LNCAP (cell line): ENCODE data around the gene LINC01488.

Experiments
- TF ChIP-seq, protein P1 (sequence below): fragments of 450-650 bp; IDR thresholded peaks from 2 replicates; pipeline ENCODE4 v1.5.1; 2017; ENCODE audit warnings: mild to moderate bottlenecking

LINC01488 gene

DNA sequence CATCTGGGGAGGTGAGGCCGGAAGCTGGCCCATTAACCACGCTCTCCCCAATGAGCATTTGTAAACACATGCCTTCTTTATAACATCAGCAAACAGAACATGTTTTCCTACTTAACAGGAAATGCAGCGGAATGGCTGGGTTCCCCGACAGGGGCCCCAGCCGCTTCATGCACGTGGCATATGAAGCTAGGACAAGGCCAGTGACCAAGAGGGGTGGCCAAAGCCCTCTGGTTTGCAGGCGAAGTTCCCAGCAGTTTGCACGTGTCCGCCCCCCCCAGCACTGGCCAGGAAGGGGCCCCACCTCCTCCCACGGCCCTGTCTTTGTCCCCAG, 38.7 kb upstream of the LINC01488 start:
- TF ChIP-seq, protein P1, sequence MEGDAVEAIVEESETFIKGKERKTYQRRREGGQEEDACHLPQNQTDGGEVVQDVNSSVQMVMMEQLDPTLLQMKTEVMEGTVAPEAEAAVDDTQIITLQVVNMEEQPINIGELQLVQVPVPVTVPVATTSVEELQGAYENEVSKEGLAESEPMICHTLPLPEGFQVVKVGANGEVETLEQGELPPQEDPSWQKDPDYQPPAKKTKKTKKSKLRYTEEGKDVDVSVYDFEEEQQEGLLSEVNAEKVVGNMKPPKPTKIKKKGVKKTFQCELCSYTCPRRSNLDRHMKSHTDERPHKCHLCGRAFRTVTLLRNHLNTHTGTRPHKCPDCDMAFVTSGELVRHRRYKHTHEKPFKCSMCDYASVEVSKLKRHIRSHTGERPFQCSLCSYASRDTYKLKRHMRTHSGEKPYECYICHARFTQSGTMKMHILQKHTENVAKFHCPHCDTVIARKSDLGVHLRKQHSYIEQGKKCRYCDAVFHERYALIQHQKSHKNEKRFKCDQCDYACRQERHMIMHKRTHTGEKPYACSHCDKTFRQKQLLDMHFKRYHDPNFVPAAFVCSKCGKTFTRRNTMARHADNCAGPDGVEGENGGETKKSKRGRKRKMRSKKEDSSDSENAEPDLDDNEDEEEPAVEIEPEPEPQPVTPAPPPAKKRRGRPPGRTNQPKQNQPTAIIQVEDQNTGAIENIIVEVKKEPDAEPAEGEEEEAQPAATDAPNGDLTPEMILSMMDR, result no peak

DNA sequence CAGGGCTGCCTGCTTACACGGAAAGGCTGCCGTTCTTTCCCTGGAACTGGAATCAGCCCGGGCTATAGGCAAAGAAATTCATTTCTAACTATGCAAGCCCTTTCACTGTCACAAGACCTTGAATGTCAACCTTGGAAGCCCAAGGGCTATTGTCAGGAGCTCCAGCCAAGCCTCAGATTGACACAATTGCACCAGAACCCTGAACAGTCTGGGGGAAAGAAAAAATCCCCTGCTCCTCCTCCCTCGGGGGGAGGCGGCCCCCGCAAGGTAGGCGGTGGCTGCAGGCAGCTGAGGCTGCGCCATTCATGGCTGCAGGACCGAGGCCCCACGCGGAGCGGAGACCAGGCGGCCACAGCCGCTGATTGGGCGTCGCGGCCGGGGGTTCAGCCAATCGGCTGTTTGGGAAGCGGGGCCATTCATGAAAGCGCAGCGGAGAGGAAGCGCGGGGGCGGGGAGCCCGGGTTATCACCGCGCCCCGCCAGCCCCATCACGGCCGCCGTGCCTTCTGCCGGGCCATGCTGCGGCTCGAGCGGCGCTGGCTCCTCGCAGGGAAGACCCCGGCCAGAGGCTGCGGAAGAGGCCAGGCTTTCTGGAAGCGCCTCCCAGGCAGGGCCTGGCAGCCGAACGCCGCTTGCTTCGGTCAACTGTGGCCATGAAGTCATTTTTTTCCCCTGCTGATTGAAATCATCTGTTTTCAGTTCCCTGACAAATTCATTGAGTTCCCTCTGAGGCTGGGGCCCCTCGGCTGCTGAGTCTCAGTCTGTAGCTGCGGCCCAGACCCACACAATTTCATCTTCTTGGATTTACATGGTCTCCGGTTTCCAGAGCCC, 38.1 kb upstream of the LINC01488 start:
- TF ChIP-seq, protein P1, result no peak

DNA sequence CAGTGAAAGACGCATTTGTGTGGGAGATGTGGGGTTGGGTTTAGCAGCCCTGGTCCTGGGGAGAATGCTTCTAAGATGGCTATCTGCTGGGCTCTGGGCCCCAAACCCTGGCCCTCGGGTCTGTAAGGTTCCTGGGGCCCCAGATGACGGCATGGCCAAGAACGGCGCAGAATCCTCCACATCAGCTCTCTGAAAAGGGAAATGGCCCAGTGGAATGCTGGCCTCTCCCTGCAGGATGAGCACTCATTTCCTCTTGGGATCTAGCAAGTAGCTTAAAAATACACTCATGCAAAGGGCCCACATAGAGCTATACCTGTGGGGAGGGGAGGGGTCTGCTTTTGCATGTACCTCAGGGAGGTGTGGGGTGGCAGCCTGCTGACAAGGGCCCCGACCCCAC, 37.5 kb upstream of the LINC01488 start:
- TF ChIP-seq, protein P1, result no peak

DNA sequence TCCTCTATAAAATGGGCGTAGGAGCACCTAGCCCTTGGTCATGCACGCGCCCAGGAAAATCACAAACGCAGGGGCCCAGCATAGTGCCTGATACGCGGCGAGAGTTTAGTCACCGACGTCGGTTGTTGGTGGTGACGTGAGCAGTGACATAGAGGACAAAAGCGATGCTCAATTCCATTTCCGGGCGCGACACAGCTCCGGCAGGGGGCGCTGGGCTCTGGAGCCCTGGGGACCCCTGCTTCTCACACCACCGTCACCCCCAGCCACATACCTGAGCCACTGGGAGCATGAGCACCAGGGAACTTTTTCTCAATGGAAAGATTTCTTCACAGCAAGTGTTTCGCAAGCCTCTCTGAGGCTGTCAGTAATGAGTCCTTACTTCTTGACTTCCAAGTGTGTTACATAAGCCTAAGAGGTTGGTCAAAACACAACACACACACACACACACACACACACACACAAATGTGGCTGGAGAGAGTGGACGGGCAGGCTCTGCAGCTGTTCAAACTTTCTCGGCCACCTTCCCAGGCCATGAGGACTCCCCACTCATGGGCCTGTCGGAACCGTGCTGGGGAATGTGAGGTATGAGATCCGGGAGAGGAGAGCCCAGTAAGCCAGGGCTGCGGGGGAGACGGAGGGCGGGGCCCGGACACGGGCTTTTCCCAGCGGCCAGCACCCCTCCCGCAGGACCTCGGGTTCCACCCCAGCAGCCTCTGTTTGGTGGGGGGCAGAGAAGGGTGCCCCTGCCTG, 36.9 kb upstream of the LINC01488 start:
- TF ChIP-seq, protein P1, result no peak

DNA sequence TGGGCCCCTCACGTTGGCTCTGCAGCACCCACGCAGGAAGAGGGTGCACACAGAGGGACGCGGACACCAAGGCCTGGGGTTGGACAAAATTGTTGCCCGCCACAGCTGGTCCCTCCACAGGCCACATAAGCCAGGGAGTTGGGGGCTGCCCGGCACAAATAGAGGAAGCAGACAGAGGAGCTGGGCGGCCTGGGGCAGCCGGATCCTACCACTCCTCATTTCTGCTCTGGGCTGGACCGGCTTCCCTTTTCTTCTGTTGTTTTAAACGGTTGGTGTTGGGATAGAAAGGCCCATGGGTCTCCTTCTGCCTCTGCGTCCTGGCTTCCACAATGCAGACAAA, 36.4 kb upstream of the LINC01488 start:
- TF ChIP-seq, protein P1, result no peak

DNA sequence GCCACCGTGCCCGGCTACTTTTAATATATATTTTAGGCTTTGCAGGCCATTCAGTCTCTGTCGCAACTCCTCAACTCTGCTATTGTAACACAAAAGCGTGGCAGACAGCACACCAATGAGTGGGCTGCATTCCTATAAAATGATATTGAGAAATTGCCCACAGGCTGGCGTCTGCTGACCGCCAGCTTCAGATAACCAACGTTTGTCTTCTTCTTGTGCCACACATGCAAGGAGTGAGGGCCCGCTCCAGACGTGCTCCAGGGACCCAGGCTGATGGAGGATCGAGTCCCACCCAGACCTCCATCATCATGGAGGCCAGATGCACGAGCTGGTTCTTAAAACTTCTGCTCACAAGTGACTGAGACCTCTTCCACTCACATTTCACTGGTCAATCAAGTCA, 35.4 kb upstream of the LINC01488 start:
- TF ChIP-seq, protein P1, result no peak

- TF ChIP-seq, protein P1, result no peak
These were observed 33.7 kb upstream of the LINC01488 start for GRCh38 chr11:69447786-69448185.
